DMS79 treated with DMSO at 0.1 percent for 48 hours (cell line): Measurements from ENCODE around the gene LRRTM3.

ENCODE experiments used
- DNase-seq: peaks from one replicate; lab custom pipeline; 2025; lab: John Stamatoyannopoulos, UW

LRRTM3 gene

GRCh38 chr10:66934711-66935110 is 8.9 kb downstream of the LRRTM3 start:
- DNase-seq: no peak

GRCh38 chr10:66940965-66941364 is 15.1 kb downstream of the LRRTM3 start:
- no peak for DNase-seq

GRCh38 chr10:66941491-66941890 is 15.7 kb downstream of the LRRTM3 start:
- no peak for DNase-seq

DNA sequence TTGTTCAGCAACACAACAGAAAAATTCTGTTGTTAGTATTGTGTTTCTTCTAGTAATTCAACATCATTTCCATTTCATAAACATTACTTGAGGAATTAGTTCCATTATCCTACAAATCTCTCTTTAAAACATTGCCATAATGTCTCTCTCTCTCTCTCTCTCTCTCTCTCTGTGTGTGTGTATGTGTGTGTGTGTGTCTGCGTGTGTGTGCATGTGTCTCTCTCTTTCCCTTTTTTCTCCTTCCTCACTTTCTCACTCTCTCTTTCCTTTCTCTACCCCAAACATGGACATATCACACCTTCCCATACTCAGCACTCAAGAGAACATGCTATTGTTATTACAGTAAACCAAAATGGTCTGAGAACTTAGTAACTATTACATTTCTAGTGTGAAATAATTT is 16.6 kb downstream of the LRRTM3 start:
- no peak for DNase-seq

GRCh38 chr10:66943590-66943989 is 17.8 kb downstream of the LRRTM3 start:
- no peak for DNase-seq

DNA sequence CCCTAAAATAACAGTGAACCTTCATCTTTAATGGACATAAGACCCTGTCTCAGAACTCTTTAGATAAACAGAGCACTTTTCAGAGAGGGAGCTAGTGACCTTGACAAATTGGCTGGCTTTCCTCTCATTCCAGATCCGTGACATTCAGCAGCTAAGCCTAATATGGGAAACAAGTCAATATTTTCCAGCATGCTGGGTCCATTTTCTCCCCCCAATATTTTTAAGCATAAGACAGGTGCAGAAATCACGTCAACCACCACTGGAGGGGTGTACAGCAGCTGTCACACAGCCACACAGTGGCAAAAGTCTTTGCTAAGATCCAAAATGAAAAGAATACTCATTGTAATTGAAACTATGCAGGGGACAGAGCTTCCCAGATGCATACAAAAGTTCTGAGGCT is 26.1 kb downstream of the LRRTM3 start:
- DNase-seq: no peak

DNA sequence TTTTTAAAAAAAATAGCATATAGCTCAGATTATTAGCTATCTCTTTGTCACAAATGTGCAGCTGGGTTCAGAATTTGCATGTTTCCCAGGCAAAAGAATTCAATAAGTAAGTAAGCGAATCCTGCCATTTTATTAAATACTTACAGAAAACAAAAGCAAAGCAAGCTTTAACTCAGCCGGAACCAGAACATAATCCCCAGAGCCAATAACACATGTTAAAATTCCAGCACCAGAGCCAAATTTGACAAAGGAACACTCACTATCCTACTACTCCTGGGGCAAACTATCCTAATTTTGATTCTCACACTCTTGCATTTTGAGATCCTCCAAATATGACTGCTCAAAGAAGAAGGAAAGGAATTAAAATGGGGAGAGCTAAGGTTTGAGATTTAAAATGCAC is 32.6 kb downstream of the LRRTM3 start:
- DNase-seq: no peak

DNA sequence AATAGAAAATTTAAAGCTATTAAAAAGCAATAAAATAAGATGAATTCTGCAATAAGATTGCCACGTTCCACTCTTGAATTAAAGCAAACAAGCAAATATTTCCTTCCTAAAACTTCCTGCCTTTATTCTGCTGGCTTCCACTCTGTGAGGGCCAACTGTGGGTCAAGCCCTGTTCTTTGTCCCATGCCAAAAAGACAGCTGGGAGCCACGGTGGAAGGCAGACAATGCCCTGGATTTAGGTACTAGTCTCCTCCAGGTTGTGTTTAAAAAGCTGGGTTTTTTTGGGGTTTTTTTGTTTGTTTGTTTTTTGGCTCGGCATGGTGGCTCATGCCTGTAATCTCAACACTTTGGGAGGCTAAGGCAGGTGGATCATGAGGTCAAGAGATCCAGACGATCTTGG is 39.1 kb downstream of the LRRTM3 start:
- no peak for DNase-seq

DNA sequence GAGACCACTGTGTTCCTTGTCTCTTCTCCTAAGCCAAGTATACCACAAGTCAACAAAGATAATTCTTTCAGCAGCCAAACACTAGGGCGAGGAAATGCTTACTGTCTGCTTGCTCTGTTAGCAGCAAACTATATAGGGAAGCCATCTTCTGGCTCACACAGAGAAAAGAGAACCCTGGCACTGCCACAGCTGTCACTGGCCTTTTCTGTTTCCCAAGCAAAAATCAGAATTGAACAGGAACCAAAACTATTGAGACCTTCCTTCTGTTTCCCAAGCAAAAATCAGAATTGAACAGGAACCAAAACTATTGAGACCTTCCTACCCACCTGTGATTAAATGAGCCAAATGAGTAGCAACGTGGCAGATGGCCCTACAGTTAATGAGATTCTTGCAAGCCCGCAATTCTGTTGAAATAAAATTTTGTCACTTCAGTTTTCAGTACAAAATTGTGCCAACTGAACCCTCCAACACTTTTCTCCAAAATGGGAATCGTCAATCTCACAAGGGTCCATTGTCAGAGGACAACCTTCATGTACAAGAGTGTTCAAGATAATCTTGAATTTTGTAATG is 54.5 kb downstream of the LRRTM3 start:
- no peak for DNase-seq

DNA sequence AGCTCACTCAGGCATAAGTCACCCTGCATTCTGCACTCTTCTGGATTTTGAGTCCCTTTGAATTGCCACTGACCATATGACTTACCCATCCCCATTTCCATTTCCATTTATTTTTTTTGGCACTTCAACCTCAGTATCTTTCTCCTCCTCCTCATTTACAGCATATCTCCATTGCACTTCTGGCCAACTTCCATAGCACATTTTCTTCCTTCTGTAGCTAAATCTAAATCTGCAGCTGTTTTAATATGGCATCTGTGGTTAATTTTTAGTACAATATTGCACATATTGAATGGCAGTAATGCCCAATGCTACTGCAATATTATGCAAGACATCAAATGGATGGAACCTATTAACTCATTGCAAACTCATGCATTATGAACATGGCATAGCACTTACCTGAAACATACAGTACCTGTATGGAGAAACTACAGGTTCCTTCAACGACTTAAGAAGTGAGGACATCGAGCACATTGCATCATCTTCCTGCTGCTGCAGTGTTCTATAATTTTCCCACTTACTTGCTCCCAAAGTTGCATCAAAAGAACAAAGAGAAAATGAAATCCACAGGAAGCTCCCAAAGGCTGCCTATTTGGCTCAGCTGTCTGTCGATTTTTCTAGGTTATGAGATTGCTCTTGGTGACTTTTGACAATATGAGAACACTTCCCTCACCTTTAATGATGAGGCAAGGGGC is 55.7 kb downstream of the LRRTM3 start:
- DNase-seq: no peak

DNA sequence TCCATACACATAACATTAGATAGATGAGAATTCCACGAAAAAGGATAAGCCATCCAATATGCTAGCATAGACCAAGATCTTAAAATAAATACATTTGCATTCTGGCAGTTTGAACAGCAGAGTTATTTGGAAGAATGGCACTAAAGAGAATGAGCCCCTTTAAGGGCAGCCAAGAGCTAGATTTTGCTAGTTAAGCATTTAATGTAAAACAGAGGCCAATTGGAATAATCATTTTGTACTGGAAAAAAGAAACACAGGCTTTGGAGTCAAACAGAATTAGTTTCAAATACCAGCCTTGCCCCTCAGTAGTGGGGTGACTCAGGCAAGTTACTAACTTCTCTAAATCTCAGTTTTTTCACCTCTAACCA is 56.2 kb downstream of the LRRTM3 start:
- DNase-seq: no peak

DNA sequence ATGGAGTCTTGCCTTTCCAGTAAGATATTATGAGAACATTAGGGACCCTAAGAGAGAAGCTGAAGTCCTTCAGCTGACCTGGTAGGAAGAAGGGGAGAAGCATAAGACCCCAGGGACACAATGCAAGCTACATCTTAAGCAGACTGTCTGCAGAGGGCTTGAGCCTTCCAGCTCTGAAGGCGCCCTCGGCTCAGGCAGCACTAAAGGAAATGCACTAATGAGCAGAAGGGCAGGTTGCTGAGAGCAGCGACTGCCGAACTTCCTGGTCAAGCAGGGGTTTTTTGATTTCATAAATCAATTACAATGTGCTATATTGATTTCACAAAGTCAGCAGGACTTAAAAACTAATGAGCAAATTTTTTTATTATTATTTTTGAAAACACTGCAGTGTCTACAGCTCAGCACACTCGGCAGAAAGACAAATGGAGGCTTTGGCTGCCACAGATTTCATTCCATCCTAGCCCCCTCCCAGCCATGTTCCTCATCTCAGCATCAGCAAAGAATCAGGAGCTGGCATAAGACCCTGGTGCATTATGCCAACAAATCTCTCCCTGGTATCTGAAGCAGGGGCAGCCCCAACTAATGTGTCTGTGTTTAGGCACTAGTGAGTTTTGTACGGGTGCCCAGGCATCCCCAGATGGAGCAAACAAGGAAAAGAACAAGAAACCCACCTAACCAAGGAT is 57.1 kb downstream of the LRRTM3 start:
- no peak for DNase-seq

DNA sequence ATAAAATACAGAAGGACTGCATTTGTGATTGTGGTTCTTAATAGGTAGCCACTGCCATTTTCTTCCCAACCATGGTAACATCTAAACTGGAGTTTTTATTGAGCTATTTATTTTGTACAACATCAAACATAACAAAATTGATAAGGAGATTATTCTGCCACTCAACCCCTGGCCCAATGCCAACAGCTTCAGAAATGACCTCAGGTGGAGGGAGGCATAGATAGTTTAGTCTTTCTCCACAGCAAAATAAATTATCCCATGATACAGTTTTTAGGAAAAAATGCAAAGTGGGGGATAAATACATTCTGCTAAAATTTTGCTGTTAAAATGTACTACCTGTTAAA is 57.6 kb downstream of the LRRTM3 start:
- DNase-seq: no peak

DNA sequence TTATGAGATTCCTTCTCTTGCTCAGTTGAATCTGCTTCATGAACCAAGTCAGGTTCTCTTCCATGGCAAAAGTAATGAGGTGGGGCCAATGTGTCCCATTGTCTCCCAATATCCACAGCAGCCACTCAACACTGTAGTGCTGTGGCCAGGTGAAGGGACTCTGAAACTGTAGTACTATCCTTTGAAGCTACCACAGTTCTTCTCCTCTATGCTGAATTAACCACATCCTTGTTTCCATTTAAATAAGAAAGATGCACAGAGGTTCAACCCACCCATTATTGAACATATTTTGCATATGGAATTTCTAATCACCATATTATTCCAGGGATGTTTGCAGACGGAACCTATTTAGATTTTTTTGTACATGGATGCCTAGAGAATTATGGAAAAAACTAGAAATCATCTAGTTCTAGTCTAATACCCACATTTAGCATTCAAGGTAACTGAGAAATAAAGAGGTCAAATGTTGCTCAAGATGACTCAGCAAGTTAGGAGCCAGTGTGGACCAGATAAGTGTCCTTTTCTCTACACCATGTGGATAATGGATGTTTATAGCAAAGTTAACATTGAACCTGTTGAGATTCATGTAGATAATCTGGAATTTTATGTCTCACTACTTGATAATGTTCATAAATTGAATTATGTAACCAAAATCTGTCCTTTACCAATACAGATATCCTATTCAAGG is 64.5 kb downstream of the LRRTM3 start:
- no peak for DNase-seq

- DNase-seq: no peak
These were observed 71.2 kb downstream of the LRRTM3 start for GRCh38 chr10:66996996-66997395.

DNA sequence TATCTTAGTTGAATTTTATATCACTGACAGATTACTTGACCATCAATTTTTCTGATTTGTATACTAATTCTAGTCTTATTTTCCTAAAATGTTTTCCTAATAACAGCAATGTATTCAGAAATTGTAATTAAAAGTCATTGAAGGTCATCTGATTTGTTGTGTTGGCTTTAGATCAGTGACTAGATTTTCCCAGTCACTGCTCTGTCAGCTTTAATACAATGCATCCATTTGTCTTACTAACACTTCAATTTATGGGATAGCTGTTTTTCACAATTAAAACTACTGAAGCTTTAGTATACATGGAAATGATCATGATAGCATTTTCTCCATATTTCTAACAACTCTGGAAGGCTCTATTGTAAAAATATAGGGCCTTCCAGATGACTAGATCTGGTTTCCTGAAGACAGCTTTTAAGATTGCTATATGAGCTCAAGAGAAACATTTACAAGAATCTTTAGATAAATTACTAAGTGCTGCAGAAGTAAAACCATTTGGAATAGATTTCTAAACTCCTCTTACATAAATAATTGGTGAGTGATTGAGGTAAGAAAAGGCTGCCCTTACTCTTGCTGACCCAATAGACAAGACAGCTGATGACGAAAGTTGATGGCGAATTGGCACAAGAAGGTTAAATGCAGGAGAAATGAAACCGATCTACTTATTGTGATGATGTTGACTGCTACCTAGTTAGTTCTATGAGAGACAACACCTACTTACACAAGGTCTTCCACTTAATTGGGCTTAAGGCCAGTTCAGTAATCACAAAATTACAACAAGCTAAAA is 74.1 kb downstream of the LRRTM3 start:
- DNase-seq: no peak

DNA sequence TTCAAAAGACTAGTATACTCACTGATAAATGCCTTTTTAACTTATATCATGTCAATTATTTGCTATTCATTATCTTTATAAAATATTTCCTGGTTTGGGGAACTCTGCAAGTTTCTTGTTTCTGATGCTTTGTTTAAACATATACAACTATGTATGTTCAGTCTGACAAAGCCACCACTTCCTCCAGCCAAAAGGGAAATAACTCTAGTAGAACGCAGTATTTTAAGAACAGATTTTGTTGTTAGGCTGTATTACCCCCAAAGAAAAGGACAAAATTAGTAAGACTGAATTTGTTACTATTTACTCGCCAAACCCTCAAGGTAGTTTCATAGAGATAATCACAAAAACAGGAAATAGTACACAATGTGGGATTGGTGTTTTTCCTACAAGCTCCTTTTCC is 78.9 kb downstream of the LRRTM3 start:
- DNase-seq: no peak

GRCh38 chr10:67005981-67006380 is 80.1 kb downstream of the LRRTM3 start:
- DNase-seq: no peak

- no peak for DNase-seq
These were observed 85.6 kb downstream of the LRRTM3 start for GRCh38 chr10:67011480-67011879.

- DNase-seq: no peak
These were observed 86.1 kb downstream of the LRRTM3 start for GRCh38 chr10:67011981-67012380.

GRCh38 chr10:67015225-67015624 is 89.4 kb downstream of the LRRTM3 start:
- DNase-seq: no peak

GRCh38 chr10:67017218-67017617 is 91.4 kb downstream of the LRRTM3 start:
- DNase-seq: no peak
